ENCODE data around the gene ZNF79. TPM values are rescaled to one million over a fixed set of nuclear protein-coding genes. Genes with fewer than 3 reads are reported as not detected.
"Not testable (repeated sequence)": the region's sequence is repeated elsewhere in the genome, so short reads cannot be mapped to it uniquely, and the experiment has no call there.

ZNF79 gene
- total and polyA plus RNA-seq, 2 of the 4 experiments (the other 2 are of a cell fraction): 5.6 to 15.4 TPM

GRCh38 chr9:127466407-127466917, 42.3 kb downstream of the ZNF79 start:
- ChIA-PET POLR2A (ENCODE audit: unreplicated experiment) (interaction anchor here (0.6 kb wide), 1 partner anchor 449 kb away, joined by 5 read pairs; no protein-coding TSS in a partner anchor), CTCF (interaction anchor here (0.6 kb wide), 1 partner anchor 10 kb away, joined by 3 read pairs; no protein-coding TSS in a partner anchor)
- H2BK20ac ChIP-seq (ENCODE audit: low read depth, low read length); H3K18ac ChIP-seq (ENCODE audit: low read depth, low read length); H3K27ac ChIP-seq (ENCODE audit: insufficient read depth, low read length); H4K8ac ChIP-seq (ENCODE audit: low read depth in 2 of 2, low read length in 2 of 2); H3K23ac ChIP-seq (ENCODE audit: low read depth, low read length); ATAC-seq (ENCODE audit: low read depth); H2BK120ac ChIP-seq (ENCODE audit: low read depth, low read length); H3K27me3 ChIP-seq (ENCODE audit: control insufficient read depth, insufficient read depth, low read length); H2AFZ ChIP-seq (replicated peaks; ENCODE audit: low read length, poor library complexity); H4K91ac ChIP-seq (ENCODE audit: insufficient read depth, low read depth, low read length); H3K4me3 ChIP-seq (ENCODE audit: insufficient read depth, low read depth, low read length); H4K5ac ChIP-seq (ENCODE audit: low read depth, low read length); H2BK5ac ChIP-seq (ENCODE audit: low read depth, low read length, poor library complexity, severe bottlenecking); H2BK15ac ChIP-seq (ENCODE audit: low read depth, low read length); H2AK9ac ChIP-seq (replicated peaks; ENCODE audit: low read depth, low read length, poor library complexity); H3K9ac ChIP-seq (ENCODE audit: low read depth, low read length); H3K56ac ChIP-seq (ENCODE audit: extremely low read depth, insufficient read depth, low read length); H3K4me2 ChIP-seq (ENCODE audit: low read depth, low read length); H3K14ac ChIP-seq (replicated peaks; ENCODE audit: low read depth, low read length); H2AK5ac ChIP-seq (ENCODE audit: low read depth, low read length); H3K4me1 ChIP-seq (ENCODE audit: control insufficient read depth, insufficient read depth, low read length); DNase-seq; H3K79me1 ChIP-seq (ENCODE audit: low read depth in 1 of 2, low read length in 2 of 2); H3K9me1 ChIP-seq (ENCODE audit: insufficient read depth, low read length); H3K9me3 ChIP-seq (ENCODE audit: control insufficient read depth, insufficient read depth, low read length); H4K20me1 ChIP-seq (ENCODE audit: insufficient read depth, low read length); BruUV-seq (replicated peaks); dilution Hi-C loops (cut with HindIII; ENCODE audit: low sequenced_read_pairs, unreplicated experiment); H3K4ac ChIP-seq (ENCODE audit: low read depth, low read length); in situ Hi-C loops (cut with MboI; ENCODE audit: low sequenced_read_pairs); intact Hi-C loops (cut with micrococcal nuclease): not testable (repeated sequence)
- WGBS, 2 experiments (ENCODE audit: extremely low coverage in 2 of 2, insufficient read length in 1 of 2): no CpG with 5 or more reads among the region's 5 CpGs
- peaks cover 37% of the 10 kb centered on the region for H3K36me3 ChIP-seq (ENCODE audit: control insufficient read depth, insufficient read depth, low read length)

Measured in IMR-90 (cell line).